GM18508 (cell line): ENCODE measurements around the gene SPNS3.

ENCODE experiments used
- ATAC-seq: cut with Tn5 transposase; IDR thresholded peaks from one replicate; pipeline ENCODE4 v1.9.1; 2021; ENCODE audit warnings: moderate number of reproducible peaks; ENCODE audit not compliant: insufficient read depth, unreplicated experiment

SPNS3 gene

GRCh38 chr17:4485676-4486646 lies 52.2 kb downstream of the SPNS3 start:
- no peak for ATAC-seq

- ATAC-seq, result no peak
These were observed 53.6 kb downstream of the SPNS3 start for GRCh38 chr17:4487296-4487695.

DNA sequence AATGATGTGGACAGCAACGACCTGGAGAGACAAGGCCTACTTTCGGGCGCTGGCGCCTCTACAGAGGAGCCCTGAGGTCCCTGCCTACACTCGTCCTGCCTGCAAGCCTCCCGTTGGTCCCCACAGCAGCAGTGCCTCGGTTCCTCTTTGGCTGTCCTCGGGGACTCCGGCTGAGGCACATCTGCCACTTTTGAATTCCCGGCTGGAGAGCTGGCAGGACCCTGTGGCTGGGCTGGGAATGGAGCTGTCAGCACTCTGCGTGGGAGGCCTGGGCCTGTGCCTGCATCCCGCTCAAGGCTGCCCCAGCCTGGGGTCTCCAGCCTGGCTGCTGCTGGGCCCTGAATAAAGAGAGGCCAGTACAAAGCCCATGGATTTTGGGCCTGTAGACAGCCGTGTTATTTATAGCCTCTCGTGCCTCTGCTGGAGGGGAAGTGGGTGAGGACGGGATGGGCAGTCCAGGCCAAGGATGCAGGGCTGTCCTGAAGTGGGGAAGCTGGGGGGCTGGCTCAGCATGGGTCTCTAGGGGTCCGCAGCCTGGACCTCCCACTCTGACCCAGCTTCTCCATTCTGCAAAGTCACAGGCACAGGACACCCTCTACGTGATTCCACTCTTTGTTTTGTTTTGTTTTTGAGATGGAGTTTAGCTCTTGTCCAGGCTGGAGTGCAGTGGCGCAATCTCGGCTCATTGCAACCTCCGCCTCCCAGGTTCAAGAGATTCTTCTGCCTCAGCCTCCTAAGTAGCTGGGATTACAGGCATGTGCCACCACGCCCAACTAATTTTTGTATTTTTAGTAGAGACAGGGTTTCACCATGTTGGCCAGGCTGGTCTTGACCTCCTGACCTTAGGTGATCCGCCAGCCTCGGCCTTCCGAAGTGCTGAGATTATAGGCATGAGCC lies 54.3 kb downstream of the SPNS3 start:
- no peak for ATAC-seq

GRCh38 chr17:4488989-4489595 lies 55.4 kb downstream of the SPNS3 start:
- no peak for ATAC-seq

DNA sequence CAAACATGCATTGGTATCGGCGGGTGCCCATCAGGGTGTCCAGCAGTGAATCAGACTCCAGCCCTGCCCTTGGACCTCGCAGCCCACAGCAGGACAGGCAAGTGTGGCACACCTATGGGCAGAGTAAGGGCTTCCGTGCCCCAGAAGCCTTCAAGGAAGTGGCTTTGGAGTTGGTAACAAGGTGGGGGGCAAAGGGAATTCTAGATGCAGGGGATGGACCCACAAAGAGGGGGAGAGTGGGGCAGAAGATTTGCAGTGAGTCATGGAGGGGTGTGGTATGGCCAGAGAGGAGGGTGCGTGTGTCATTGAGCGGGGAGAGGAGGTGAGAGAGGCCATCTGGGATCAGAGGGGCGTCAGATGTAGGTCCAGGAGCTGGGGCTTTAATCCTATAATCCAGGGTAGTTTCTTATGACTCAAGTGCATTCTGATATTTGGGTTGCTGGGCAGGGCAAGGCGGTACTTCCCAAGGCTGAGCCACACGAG lies 56.4 kb downstream of the SPNS3 start:
- no peak for ATAC-seq

DNA sequence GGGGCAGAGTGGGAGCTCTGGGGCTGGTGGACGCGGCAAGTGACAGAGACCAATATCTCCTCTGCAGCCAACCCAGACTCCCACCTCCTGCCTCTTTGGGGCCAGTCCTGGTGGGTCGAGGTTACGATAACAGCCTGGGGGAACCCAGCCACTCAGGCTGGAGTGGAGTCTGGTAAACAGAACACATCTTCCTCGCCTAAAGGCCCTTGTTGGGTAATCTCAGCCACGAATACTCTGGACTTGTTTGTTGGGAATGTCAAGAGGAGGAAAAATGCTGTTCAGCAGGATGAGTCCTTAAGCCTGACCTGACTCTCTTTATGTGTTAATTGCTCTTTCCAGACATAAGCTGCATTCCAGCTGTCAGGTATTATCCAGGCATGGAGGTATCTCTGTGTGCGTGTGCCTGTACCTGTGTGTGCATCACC lies 56.9 kb downstream of the SPNS3 start:
- ATAC-seq, result no peak

GRCh38 chr17:4492721-4493561 lies 59.2 kb downstream of the SPNS3 start:
- no peak for ATAC-seq

DNA sequence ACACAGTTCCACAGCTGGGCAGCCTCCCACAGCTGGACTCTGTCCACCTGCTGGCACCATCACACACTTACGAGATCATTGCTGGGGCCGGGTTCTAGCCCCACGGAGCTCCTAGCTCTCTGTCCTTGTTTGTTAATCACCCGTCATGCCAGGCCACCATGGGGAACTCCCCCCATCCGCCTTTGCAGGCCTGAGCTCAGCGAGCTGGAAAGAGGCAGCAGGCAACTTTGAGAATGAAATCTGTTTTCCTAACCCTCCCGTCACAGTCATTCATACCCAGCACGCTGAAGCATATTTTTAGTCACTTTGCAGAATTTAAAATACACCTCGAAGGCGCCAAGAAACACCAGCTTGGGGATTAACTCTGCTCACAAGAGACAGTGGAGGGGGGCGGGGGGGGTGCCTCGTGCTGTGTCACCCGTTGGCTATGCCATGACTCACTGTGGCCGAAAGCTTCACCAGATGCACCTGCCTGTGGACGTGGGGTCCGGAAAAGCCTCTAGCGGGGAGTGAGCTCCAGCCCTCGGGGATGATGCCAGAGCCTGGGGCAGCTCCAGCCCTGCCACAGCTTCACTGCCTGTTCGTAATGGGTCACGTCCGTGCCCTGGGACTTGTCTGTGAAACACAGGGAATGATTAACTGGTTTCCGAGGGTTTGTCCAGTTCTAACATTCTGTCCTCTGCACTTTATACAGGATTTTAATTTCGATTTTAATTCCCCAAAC lies 63.5 kb downstream of the SPNS3 start:
- ATAC-seq, result no peak

DNA sequence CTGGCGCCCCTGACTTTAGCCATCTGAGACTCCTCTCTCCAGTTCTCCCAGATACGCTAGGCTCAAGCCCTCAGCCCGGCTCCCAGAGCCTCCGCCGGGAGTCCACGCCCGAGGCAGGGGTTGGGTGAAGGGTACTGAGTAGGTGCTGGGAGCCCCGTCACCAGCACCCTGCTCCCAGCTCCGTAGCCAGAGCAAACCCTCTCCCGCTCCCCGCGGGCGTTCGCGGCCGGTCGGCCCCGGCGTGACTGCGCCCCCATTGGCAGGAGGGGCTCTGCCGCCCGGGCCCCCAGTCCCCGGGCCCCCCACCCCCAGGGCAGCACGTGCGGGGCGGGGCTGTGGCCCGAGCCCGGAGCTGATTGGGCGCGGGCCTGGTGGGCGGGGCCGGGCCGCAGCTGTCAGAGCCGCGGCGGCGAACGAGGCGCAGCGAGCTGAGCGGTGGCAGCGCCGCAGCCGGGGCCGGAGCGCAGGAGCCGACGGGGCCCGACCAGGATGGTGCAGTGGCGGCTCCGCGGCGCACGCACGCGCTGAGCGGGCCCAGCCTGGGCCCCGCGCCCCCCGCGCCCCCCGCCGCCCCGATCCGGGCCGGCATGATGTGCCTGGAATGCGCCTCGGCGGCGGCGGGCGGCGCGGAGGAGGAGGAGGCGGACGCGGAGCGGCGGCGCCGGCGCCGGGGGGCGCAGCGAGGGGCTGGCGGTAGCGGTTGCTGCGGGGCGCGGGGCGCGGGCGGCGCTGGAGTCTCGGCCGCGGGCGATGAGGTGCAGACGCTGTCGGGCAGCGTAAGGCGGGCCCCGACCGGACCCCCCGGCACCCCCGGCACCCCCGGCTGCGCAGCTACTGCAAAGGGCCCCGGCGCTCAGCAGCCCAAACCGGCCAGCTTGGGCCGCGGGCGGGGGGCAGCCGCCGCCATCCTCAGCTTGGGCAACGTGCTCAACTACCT lies 65.0 kb downstream of the SPNS3 start, which contains the start of gene SPNS2:
SPNS2 (plus strand) TSS at position 421 of the 937 bp plus-strand sequence; CDS start at position 588, 167 bp downstream.
- ATAC-seq, result no peak

DNA sequence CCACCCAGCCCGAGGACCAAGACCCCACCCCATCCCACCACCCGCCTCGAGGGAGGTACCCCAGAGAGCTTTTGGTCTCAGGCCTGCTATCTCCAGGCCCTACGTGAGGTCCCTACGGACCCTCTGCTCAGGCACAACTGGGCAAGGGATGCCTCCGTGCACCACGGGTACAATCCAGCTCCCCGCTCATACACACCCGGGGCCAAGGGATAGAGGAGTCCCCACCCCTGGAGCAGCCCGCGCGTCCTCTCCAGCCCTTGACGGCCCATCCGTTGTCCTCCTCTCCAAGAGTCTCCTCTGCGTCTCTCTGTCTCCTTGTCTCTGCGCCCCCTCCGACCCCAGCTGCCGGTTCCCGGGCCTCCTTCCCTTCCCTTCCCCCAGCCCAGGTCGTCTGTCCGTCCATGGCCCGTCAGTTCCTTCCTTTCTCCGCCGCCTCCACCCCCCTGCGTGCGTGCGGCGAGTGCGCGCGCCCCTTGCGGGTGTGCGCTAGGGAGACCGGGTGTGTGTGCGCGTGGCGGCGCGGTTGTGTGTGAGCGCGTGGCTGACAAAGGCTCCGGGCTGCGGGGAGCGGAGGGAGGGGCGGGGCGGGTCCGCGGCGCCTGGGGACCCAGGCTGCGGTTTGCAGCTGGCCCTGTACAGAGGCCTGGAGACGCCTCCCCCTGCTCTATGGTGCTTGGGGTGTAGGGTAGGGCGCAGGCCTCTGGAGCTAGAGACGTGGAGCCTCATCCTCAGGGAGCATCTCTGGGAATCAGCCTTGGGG lies 65.9 kb downstream of the SPNS3 start:
- ATAC-seq, result no peak

GRCh38 chr17:4500191-4500571 lies 66.4 kb downstream of the SPNS3 start:
- no peak for ATAC-seq

DNA sequence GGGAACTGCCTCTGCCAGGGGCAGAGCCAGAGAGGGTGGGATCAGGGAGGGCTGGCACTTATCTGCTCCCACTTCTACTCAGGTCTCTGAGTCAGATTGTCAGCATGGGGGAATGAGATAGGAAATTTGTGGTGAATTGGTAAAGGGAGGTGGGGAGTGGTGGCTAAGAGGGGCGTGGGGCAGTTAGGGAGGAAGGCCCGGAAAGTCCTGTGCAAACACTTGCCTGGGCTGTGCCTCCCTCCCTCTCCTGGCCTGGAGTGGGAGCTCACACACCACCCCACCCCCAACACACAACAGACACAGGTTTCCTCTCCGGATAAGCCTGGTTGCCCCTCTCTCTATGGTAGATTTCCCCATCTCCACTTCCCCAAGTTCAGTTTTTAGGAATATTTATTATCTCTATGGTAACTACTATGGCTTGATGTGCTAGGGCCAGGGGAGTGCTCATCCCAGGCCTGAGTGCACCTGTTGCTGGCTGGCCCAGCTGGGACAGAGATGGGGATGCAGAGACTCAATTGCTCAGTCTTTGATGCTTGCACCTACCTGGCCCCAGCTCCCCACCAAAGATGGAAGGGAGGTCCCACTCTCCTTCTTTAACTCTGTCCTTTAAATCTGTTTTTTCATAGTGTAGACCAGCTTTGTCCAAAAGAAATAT lies 67.7 kb downstream of the SPNS3 start:
- ATAC-seq, result no peak

DNA sequence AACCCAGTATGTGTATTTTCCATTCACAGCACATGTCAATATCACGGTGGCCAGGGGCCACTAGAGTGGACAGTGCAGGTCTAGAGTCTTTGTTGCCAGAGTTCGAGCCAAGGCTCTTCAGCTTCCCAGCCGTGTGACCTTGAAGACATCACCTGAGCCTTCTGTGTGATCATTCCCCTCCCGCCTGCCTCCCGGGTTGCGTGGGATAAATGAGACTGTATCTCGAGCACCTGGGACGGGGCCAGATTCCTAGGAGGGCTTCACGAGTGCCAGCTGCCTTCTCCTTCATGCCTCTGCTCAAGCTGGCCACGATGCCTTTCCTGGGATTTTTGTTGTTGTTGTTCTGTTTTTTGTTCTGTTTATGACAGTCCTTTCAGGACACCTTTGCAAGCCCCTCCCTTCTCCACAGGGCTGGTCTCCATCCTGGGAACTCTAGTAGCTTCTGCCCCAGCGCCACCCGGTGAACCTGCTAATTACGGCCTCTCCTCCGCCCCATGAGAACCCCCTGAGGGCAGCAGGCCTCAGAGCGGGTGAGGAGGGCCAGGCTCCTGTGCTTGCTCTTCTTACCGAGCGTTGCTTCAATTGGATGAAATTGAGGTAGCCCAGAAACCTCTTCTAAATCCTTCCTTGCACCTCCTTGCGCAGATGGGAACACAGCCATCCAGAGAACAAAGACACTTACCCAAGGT lies 68.9 kb downstream of the SPNS3 start:
- ATAC-seq, result no peak

GRCh38 chr17:4503283-4504025 lies 69.7 kb downstream of the SPNS3 start:
- no peak for ATAC-seq

GRCh38 chr17:4504188-4504587 lies 70.4 kb downstream of the SPNS3 start:
- ATAC-seq, result no peak
